ENCODE measurements around the gene OR5I1.

DNA sequence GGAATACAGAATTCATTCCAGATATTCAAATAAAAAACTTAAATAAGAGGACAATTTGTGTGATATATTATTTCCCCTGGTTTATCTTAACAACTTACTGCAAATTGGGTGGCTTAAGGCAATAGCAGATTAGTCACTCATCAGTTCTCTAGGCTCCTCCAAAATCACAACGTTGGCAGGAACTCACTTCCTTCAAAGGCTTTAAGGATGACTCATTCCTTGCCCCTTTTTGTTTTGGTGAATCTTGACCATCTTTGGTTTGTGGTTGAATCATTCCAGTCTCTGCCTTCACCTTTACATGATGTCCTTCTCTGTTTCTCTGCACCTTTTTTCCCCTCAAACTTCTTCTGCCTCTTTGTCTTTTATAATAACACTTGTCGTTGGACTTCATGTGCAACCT is 30.2 kb upstream of the OR5I1 start:
- TF ChIP-seq, protein P1, sequence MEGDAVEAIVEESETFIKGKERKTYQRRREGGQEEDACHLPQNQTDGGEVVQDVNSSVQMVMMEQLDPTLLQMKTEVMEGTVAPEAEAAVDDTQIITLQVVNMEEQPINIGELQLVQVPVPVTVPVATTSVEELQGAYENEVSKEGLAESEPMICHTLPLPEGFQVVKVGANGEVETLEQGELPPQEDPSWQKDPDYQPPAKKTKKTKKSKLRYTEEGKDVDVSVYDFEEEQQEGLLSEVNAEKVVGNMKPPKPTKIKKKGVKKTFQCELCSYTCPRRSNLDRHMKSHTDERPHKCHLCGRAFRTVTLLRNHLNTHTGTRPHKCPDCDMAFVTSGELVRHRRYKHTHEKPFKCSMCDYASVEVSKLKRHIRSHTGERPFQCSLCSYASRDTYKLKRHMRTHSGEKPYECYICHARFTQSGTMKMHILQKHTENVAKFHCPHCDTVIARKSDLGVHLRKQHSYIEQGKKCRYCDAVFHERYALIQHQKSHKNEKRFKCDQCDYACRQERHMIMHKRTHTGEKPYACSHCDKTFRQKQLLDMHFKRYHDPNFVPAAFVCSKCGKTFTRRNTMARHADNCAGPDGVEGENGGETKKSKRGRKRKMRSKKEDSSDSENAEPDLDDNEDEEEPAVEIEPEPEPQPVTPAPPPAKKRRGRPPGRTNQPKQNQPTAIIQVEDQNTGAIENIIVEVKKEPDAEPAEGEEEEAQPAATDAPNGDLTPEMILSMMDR (conservative IDR thresholded peaks at IDR 0.05; ENCODE audit: low read depth in 2 of 2) = no peak
- no peak for TF ChIP-seq POLR2AphosphoS5 (IDR thresholded peaks at IDR 0.05; ENCODE audit: low read depth)
- no peak for TF ChIP-seq EZH2 (IDR thresholded peaks at IDR 0.05; ENCODE audit: low read depth, unreplicated experiment)
- no peak for TF ChIP-seq JUNB (IDR thresholded peaks at IDR 0.05; ENCODE audit: unreplicated experiment)
- TF ChIP-seq, protein P2, sequence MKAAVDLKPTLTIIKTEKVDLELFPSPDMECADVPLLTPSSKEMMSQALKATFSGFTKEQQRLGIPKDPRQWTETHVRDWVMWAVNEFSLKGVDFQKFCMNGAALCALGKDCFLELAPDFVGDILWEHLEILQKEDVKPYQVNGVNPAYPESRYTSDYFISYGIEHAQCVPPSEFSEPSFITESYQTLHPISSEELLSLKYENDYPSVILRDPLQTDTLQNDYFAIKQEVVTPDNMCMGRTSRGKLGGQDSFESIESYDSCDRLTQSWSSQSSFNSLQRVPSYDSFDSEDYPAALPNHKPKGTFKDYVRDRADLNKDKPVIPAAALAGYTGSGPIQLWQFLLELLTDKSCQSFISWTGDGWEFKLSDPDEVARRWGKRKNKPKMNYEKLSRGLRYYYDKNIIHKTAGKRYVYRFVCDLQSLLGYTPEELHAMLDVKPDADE (IDR thresholded peaks at IDR 0.05) = no peak
- TF ChIP-seq, protein P3, sequence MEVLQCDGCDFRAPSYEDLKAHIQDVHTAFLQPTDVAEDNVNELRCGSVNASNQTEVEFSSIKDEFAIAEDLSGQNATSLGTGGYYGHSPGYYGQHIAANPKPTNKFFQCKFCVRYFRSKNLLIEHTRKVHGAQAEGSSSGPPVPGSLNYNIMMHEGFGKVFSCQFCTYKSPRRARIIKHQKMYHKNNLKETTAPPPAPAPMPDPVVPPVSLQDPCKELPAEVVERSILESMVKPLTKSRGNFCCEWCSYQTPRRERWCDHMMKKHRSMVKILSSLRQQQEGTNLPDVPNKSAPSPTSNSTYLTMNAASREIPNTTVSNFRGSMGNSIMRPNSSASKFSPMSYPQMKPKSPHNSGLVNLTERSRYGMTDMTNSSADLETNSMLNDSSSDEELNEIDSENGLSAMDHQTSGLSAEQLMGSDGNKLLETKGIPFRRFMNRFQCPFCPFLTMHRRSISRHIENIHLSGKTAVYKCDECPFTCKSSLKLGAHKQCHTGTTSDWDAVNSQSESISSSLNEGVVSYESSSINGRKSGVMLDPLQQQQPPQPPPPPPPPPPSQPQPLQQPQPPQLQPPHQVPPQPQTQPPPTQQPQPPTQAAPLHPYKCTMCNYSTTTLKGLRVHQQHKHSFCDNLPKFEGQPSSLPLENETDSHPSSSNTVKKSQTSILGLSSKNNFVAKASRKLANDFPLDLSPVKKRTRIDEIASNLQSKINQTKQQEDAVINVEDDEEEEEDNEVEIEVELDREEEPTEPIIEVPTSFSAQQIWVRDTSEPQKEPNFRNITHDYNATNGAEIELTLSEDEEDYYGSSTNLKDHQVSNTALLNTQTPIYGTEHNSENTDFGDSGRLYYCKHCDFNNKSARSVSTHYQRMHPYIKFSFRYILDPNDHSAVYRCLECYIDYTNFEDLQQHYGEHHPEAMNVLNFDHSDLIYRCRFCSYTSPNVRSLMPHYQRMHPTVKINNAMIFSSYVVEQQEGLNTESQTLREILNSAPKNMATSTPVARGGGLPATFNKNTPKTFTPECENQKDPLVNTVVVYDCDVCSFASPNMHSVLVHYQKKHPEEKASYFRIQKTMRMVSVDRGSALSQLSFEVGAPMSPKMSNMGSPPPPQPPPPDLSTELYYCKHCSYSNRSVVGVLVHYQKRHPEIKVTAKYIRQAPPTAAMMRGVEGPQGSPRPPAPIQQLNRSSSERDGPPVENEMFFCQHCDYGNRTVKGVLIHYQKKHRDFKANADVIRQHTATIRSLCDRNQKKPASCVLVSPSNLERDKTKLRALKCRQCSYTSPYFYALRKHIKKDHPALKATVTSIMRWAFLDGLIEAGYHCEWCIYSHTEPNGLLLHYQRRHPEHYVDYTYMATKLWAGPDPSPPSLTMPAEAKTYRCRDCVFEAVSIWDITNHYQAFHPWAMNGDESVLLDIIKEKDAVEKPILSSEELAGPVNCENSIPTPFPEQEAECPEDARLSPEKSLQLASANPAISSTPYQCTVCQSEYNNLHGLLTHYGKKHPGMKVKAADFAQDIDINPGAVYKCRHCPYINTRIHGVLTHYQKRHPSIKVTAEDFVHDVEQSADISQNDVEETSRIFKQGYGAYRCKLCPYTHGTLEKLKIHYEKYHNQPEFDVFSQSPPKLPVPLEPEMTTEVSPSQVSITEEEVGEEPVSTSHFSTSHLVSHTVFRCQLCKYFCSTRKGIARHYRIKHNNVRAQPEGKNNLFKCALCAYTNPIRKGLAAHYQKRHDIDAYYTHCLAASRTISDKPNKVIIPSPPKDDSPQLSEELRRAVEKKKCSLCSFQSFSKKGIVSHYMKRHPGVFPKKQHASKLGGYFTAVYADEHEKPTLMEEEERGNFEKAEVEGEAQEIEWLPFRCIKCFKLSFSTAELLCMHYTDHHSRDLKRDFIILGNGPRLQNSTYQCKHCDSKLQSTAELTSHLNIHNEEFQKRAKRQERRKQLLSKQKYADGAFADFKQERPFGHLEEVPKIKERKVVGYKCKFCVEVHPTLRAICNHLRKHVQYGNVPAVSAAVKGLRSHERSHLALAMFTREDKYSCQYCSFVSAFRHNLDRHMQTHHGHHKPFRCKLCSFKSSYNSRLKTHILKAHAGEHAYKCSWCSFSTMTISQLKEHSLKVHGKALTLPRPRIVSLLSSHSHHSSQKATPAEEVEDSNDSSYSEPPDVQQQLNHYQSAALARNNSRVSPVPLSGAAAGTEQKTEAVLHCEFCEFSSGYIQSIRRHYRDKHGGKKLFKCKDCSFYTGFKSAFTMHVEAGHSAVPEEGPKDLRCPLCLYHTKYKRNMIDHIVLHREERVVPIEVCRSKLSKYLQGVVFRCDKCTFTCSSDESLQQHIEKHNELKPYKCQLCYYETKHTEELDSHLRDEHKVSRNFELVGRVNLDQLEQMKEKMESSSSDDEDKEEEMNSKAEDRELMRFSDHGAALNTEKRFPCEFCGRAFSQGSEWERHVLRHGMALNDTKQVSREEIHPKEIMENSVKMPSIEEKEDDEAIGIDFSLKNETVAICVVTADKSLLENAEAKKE (CRISPR knock-in tag; IDR thresholded peaks at IDR 0.05) = no peak
- TF ChIP-seq CREB1 (CRISPR knock-in tag; IDR thresholded peaks at IDR 0.05; ENCODE audit: low read depth) = no peak
- TF ChIP-seq, protein P4, sequence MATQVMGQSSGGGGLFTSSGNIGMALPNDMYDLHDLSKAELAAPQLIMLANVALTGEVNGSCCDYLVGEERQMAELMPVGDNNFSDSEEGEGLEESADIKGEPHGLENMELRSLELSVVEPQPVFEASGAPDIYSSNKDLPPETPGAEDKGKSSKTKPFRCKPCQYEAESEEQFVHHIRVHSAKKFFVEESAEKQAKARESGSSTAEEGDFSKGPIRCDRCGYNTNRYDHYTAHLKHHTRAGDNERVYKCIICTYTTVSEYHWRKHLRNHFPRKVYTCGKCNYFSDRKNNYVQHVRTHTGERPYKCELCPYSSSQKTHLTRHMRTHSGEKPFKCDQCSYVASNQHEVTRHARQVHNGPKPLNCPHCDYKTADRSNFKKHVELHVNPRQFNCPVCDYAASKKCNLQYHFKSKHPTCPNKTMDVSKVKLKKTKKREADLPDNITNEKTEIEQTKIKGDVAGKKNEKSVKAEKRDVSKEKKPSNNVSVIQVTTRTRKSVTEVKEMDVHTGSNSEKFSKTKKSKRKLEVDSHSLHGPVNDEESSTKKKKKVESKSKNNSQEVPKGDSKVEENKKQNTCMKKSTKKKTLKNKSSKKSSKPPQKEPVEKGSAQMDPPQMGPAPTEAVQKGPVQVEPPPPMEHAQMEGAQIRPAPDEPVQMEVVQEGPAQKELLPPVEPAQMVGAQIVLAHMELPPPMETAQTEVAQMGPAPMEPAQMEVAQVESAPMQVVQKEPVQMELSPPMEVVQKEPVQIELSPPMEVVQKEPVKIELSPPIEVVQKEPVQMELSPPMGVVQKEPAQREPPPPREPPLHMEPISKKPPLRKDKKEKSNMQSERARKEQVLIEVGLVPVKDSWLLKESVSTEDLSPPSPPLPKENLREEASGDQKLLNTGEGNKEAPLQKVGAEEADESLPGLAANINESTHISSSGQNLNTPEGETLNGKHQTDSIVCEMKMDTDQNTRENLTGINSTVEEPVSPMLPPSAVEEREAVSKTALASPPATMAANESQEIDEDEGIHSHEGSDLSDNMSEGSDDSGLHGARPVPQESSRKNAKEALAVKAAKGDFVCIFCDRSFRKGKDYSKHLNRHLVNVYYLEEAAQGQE (IDR thresholded peaks at IDR 0.05; ENCODE audit: unreplicated experiment) = no peak
- no peak for TF ChIP-seq ZNF331 (CRISPR knock-in tag; IDR thresholded peaks at IDR 0.05; ENCODE audit: low read depth)
- no peak for TF ChIP-seq EZH2phosphoT487 (IDR thresholded peaks at IDR 0.05; ENCODE audit: unreplicated experiment)
- no peak for TF ChIP-seq ZNF114 (CRISPR knock-in tag; IDR thresholded peaks at IDR 0.05)
- no peak for TF ChIP-seq STAT1 (IDR thresholded peaks at IDR 0.05; ENCODE audit: unreplicated experiment)
- TF ChIP-seq NANOG (IDR thresholded peaks at IDR 0.05; ENCODE audit: borderline replicate concordance) = no peak

Data from GM23338 (cell line).